GM19438 (cell line): ENCODE measurements around the gene RADIL.
"Not testable (repeated sequence)": the region's sequence is repeated elsewhere in the genome, so short reads cannot be mapped to it uniquely, and the experiment has no call there.

Experiments used
- ATAC-seq: cut with Tn5 transposase; IDR thresholded peaks from one replicate; pipeline ENCODE4 v1.9.1; 2021; ENCODE audit warnings: low read depth; ENCODE audit not compliant: unreplicated experiment

RADIL gene

DNA sequence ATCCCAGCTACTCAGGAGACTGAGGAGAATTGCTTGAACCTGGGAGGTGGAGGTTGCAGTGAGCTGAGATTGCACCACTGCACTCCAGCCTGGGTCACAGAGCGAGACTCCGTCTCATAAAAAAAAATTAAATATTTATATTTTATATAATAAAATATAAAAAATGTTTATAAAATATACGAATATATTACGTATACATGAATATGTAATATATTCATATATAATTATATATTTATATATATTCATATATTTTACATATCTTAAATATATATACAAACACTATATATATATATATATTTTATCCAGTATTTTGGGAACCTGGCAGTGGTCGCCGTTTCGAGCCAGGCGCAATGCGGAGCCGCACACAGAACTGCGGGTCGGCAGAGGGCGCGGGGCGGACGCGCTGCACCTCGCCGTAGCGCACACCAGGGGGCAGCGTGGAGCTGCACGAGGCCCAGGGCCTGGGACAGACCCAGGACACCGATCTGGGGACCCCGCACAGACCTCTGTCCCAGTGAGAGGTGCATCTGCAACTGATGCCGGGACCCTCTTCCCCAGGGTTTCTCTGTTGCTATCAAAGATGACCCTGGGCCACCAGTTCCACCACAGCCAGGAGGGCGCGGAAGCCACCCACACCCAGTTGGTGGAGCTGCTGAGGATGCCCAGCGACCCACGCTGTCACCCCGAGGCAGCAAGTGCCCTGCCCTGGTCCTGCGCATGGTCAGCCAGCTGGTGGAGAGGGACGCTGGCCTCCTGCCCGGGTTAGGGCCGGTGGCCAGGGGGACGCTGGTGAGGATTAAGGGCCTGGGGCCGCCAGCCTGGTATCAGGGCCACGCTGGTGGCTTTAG, 85.4 kb downstream of the RADIL start:
- peak; percentile 60 for ATAC-seq

DNA sequence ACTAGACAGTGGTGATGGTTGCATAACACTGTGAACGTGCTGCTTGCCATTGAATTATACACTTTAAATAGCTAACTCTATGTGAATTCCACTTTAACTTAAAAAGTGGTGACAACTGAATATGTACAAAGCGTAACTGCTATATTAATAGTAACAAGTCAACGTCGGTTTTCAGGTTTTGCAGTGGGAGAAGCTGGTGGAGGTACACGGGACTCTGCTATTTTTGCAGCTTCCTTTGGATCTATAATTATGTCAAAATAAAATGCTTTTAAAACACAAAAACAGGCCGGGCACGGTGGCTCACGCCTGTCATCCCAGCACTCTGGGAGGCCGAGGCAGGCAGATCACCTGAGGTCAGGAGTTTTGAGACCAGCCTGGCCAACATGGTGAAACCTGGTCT, 87.1 kb downstream of the RADIL start:
- no peak for ATAC-seq

DNA sequence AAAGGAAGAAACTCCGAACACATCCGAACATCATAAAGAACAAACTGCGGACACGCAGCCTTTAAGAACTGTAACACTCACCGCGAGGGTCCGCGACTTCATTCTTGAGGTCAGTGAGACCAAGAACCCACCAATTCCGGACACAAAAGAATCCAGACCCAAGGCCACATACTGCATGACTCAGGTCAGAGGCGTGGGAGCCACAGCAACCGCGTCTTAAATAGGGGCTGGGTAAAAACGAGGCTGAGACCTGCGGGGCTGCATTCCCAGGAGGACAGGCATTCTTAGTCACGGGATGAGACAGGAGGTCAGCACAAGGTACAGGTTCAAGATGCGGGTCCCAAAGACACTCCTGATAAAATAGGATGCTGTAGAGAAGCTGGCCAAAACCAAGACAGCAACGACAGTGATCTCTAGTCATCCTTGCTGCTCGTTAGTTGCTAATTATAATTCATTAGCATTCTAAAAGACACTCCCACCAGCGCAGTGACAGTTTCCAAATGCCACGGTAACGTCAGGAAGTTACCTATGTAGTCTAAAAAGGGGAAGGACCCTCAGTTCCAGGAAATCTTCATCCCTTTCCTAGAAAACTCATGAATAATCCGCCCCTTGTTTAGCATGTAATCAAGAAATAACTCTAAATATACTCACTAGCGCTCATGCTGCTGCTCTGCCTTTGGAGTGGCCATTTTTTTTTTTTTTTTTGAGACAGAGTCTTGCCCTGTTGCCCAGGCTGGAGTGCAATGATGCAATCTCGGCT, 88.7 kb downstream of the RADIL start:
- ATAC-seq, result no peak

DNA sequence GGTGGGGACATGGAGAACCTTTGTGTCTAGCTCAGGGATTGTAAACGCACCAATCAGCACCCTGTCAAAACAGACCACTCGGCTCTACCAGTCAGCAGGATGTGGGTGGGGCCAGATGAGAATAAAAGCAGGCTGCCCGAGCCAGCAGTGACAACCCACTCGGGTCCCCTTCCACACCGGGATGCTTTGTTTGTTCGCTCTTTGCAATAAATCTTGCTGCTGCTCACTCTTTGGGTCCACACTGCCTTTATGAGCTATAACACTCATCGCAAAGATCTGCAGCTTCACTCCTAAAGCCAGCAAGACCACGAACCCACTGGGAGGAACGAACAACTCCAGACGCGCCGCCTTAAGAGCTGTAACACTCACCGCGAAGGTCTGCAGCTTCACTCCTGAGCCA, 89.3 kb downstream of the RADIL start:
- not testable (repeated sequence) for ATAC-seq

DNA sequence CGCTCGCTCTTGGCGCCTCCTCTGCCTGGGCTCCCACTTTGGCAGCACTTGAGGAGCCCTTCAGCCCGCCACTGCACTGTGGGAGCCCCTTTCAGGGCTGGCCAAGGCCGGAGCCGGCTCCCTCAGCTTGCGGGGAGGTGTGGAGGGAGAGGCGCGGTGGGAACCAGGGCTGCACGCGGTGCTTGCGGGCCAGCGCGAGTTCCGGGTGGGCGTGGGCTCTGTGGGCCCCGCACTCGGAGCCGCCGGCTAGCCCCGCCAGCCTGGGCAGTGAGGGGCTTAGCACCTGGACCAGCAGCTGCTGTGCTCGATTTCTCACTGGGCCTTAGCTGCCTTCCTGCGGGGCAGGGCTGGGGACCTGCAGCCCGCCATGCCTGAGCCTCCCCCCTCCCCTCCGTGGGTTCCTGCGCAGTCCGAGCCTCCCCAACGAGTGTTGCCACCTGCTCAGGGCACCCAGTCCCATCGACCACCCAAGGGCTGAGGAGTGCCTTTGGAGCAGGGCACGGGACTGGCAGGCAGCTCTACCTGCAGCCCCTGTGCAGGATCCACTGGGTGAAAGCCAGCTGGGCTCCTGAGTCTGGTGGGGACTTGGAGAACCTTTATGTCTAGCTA, 90.0 kb downstream of the RADIL start:
- ATAC-seq, result not testable (repeated sequence)

DNA sequence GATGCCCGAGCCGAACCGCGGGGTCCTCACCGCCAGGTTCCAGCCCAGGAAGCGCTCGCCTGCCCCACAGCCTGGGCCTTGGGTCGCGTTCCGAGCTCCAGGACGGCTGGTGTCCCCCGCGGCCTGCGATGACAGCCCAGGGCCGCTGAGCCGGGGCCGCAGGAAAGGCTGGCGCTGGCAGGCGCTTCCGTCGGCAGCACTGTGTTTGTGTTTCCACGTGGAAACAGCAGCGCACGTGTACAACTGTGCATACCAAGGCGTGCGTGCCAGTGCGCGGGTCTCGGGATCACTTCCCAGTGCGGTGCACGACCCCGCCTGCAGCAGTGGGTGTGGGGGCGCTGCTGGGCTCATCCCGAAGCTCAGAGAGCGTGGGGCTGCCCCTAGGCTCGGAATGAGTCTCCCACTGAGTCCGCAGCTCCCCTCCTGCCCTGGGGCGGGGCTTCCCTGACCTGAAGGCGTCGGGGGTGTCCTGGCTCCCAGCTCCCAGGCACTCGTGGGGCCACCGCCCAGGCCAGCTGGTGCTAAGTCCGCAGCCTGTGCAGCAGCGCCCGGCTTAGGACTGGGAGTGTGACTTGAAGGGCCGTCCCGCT, 90.9 kb downstream of the RADIL start:
- ATAC-seq, result peak; percentile 20

DNA sequence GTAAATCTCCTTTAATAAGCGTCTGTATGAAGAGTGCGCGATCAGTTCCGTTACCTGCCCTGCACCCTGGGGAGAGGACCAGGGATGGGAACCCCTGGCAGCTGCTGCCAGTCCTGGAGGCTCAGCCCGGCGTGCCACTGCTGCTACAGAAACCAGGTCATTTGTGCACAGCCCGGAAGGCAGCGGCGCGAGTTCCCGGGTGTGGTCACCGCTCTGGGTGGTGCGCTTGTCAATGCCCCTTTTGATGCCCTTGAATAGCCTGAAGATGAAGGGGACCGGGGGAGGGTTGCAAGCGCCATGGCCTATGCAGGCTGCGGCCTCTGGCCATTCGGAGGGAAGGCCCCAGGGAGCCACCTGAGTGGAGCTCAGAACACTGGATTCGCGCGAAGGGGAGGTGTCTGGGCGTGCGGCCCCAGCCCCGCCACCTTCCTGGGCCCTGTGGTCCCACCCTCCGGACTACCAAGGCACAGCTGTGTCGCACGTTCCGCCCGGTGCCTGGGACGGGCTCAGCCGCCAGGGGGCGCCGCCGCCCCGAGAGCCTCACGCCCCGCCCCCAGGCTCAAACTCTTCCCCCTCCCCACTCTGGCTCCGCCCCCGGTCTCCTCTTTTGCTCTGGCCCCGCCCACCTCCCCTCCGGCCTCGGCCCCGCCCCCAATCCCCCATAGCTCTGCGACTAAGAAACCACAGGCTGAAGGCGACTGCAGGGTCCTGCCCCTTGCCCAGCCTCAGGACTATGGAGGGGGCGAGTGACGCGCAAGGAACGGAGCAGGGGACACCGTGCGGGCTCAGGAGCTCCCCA, 91.6 kb downstream of the RADIL start:
- peak; percentile 67 for ATAC-seq

DNA sequence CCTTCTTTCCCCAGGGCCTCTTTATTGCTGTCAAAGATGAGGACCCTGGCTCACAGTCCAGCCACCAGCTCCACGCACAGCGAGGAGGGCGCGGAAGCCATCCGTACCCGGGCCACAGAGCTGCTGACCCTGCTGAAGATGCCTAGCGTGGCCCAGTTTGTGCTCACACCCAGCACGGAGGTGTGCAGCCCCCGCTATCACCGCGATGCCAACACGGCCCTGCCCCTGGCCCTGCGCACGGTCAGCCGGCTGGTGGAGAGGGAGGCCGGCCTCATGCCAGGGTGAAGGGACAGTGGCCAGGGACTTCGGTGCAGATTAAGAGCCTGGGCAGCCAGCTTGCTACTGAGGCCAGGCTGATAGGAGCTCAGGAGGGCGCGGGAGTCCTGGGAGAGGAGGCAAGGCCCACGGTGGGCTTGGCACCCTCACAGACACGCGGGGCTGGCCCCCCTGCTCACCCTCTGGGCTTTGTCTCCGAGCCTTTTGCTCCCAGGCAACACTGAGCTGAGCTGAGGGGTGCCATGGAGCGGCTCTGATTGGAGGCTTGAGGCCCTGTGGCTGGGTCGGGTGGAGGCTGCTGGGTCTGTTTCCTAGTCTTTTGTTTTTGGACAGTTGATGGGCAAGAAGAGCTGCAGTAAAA, 92.3 kb downstream of the RADIL start:
- ATAC-seq, result no peak

DNA sequence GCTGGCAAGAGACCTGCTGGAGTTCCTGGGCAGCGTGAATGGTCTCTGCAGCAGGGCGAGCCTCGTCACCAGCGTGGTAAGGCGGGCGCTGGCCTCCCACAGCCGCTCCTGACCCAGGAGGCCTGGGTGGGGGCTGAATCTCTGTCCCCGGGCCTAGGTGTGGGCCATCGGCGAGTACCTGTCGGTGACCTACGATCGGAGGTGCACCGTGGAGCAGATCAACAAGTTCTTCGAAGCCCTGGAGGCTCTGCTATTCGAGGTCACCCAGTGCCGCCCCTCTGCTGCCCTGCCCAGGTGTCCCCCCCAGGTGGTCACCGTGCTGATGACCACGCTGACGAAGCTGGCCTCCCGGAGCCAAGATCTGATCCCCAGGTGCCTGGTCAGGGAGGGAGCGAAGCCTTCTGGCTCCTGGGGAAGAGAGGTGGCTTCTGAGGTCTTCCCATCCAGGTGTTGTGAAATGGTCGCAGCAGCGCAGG, 93.0 kb downstream of the RADIL start:
- no peak for ATAC-seq

DNA sequence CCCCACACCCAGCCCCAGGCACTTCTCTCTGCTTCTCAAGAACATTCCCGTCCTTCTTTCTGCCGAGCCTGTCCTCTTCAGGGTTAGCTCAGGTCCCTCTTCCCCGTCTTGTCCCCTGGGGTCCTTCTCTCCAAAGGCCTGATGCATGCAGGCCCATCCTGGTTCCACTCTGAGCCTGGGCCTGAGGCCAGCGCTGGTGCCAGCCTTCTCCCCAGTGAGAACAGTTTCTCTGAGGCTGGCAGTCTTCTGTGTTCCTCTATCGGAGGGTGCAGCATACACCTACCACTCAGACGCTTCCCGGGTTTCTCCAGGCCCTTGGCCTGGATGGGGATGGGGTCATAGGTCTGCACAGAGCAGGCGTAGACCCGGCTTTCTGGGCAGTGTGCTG, 93.4 kb downstream of the RADIL start:
- ATAC-seq, result no peak

DNA sequence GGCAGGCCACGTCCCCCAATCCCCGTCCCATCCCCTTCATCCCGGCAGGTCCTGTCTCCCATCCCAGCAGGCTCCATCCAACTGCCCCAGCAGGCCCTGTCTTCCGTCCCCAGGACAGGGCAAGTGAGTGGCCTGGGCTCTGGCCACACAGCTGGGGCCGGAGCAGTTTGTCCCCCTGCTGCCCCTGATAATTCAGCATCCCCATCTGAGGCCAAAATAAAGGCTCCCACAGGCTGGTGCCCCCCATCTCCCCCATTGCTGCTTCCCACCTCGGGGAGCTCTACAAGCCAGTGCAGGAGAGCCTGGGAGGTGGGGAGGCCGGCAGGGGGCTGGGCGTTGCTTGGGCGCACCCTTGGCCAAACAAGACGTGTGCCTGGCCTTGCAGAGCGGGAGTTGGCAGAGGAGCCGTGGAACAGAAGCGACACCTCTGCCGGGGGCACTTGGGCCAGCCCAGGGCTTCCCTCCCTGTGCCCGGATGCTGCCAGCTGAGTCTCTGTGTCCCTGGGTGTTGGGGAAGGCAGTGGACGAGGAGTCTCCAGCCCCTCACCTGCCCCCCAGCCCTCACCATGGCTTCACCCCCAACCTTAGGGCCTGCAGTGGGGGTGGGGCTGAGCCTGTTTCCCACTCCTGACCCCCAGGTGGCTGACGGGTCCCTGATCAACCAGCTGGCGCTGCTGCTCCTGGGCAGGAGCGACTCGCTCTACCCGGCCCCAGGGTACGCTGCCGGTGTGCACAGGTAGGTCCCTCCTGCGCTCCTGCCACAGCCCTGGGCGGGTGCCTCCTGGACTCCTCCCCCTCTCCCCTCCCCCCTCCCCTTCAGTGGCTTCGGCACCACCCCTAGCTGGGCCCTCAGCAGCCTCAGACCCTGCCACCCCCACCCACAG, 94.1 kb downstream of the RADIL start:
- ATAC-seq, result no peak

DNA sequence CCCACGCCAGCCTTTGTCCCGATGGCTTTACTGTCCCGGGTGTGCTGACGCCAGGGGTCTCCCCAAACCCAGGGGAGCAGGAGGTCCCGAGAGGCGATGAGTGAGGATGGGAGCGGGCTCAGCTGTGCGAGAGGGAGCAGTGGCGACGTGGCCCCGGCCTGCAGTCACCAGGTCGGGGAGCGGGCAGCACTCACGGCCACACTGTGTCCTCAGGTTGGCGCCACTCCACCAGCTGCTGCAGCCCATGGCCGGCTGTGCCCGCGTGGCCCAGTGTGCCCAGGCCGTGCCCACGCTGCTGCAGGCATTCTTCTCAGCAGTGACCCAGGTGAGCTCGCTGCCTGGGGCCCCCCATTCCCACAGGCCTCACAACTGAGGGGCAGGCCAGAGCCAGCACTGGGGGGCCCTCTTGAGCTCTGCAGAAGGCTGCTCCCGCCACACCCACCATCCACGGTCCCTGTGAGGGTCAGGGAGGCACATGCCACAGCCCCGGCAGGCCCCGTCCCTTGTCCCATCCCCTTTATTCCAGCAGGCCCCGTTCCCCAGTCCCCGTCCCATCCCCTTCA, 94.8 kb downstream of the RADIL start:
- no peak for ATAC-seq

DNA sequence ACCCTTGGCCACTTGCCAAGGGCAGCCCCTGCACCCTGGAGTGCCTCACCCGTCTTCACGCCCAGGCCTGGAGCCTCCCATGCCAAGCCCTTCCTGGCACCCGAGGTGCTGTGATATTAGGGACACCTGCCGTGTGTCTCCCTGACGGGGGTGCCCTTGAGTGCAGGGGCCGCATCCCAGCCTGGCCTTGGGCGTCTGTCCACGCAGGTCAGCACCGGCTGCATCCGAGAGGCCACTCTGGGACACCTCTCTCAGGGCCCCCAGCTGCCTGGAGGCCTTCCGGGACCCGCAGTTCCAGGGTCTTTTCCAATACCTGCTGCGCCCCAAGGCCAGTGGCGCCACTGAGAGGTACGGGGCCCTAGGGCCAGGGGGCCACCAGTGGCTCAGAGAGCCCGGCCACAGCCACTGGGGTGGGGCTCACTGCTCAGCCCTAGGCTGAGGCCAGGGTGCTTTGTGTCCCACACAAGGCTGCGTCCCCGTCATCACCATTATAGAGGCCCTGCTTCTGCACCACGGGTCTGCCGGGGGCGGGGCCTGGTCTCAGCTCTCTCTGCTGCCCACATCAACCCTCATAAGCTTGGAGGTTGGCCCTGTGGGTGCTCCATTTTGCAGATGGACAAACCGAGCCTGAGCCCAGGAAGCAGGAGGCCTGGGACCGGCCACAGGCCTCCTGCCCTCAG, 95.4 kb downstream of the RADIL start:
- no peak for ATAC-seq

DNA sequence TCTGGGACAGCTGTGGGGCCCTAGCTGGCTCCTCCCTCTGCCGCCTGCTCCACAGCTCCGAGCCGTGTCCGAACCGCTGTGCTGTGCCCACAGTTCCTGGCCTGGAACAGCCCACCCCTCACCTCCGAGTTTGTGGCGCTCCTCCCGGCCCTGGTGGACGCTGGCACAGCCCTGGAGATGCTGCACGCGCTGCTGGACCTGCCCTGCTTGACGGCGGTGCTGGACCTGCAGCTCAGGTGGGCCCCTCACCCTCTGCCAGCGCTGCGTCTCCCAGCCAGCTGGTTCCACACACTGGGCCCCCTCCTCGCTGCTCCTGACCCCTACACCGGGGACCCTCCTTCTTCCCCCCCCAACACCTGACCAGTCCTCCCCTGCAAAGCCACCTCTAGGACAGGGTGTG, 96.0 kb downstream of the RADIL start:
- no peak for ATAC-seq

DNA sequence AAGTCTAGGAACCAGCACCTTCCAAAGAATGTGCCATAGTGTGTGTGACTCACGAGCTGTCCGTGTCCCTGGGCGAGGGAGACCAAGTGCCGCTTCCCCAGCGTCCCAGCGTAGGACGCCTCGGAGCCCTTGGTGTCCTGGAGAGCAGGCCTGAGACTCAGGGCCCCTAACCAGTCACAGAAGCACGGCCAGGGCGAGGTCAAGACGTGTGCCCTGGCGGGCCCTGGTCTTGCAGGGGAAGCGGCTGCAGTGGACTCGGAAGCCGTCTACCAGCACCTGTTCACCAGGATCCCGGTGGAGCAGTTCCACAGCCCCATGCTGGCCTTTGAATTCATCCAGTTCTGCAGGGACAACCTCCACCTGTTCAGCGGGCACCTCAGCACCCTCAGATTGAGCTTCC, 97.5 kb downstream of the RADIL start:
- no peak for ATAC-seq

DNA sequence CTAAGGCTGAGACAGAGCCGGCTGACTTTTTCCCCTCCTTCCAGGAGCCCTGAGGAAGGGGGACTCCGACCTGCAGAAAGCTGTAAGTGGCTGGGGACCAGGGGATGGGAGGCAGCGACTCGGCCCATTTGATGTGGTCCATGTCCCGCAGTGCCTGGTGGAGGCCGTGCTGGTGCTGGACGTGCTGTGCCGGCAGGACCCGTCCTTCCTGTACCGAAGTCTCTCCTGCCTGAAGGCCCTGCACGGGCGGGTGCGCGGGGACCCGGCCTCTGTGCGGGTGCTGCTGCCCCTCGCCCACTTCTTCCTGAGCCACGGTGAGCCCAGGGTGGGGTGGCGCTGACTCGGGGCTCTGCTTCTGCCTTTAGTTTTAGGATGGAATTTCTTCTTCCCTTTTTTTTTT, 98.1 kb downstream of the RADIL start:
- ATAC-seq, result no peak

DNA sequence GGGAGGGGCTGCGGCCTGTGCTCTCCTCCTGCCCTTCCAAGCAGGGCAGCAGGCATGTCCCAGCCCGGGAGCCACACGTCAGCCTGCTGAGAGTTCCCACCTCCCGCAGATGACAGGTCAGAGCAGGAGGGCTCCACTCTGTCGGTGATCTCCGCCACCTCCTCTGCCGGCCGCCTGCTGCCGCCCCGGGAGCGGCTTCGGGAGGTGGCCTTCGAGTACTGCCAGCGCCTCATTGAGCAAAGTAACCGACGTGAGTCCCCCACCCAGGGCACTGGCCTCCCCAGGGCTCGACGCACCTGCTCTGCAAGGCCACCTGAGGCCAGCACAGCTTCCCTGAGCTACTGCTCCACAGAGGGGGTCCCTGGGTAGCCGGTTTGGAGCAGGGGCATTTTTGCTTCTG, 98.7 kb downstream of the RADIL start:
- no peak for ATAC-seq

DNA sequence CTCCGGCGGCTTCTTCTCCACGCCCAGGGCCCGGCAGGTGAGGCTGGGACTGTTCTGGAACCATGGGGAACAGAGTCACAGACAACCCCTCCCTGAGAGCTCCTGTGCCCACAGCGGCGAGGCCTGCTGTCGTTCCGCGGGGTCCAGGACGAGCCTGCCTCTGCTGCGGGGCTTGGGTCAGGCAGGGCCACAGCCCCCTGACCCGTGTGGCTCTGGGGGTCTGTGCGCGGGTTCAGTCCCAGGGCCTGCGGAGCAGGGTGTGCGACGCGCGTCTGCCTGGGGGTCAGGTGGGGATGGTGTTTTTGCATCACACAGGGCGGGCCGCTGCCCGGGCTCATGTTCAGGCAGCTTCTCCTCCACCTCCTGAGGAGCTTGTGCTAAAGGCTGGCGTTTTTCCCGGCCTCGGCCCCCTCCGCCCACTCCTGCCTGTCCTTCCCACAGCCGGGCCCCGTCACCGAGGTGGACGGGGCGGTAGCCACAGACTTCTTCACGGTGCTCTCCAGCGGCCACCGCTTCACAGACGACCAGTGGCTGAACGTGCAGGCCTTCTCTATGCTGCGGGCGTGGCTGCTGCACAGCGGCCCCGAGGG, 99.7 kb downstream of the RADIL start:
- no peak for ATAC-seq
